Measurements from ENCODE around the gene MSMP. TPM values are rescaled to one million over a fixed set of nuclear protein-coding genes. Genes with fewer than 3 reads are reported as not detected.

MSMP gene
- total RNA-seq, 1 donor from 2014 or later: not detected

DNA sequence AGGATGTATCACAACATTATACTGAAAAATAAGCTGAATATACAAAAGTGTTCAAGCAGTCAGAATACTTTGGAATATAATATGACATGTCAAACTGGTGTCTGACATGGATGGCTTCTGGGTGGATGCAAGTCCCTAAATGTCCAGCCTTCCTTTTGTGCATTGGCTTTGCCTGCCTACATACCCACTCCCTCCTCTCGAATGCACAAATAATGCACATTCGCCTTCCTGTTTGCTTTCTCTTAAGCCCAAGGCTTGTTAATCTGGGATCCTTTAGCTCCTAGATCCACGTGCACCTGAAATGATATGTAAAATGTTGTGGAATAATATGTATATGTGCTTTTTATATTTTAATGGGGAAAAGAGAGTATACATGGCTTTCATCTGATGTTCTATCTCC is 24.4 kb upstream of the MSMP start:
- no peaks in the 10 kb centered on the region for H3K36me3 ChIP-seq (ENCODE audit: control insufficient read depth, insufficient read depth, low read length)
- no peak overlapping the region for H3K4me3 ChIP-seq (ENCODE audit: low read depth, low read length)
- DNase-seq (ENCODE audit: low read depth): no peak
- H3K27me3 ChIP-seq (ENCODE audit: control insufficient read depth, insufficient read depth, low read length): no peaks in the 10 kb centered on the region
- no peak for FAIRE-seq
- TF ChIP-seq, protein P1, sequence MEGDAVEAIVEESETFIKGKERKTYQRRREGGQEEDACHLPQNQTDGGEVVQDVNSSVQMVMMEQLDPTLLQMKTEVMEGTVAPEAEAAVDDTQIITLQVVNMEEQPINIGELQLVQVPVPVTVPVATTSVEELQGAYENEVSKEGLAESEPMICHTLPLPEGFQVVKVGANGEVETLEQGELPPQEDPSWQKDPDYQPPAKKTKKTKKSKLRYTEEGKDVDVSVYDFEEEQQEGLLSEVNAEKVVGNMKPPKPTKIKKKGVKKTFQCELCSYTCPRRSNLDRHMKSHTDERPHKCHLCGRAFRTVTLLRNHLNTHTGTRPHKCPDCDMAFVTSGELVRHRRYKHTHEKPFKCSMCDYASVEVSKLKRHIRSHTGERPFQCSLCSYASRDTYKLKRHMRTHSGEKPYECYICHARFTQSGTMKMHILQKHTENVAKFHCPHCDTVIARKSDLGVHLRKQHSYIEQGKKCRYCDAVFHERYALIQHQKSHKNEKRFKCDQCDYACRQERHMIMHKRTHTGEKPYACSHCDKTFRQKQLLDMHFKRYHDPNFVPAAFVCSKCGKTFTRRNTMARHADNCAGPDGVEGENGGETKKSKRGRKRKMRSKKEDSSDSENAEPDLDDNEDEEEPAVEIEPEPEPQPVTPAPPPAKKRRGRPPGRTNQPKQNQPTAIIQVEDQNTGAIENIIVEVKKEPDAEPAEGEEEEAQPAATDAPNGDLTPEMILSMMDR (IDR thresholded peaks at IDR 0.05; ENCODE audit: insufficient read depth, low read length, severe bottlenecking): no peak

GRCh38 chr9:35776018-35776417 is 21.9 kb upstream of the MSMP start:
- DNase-seq (ENCODE audit: low read depth): no peak
- FAIRE-seq: no peak
- TF ChIP-seq, protein P1 (IDR thresholded peaks at IDR 0.05; ENCODE audit: insufficient read depth, low read length, severe bottlenecking): no peak
- no peak overlapping the region for H3K4me3 ChIP-seq (ENCODE audit: low read depth, low read length)
- no peaks in the 10 kb centered on the region for H3K27me3 ChIP-seq (ENCODE audit: control insufficient read depth, insufficient read depth, low read length)
- no peaks in the 10 kb centered on the region for H3K36me3 ChIP-seq (ENCODE audit: control insufficient read depth, insufficient read depth, low read length)

- TF ChIP-seq, protein P1 (IDR thresholded peaks at IDR 0.05; ENCODE audit: insufficient read depth, low read length, severe bottlenecking): no peak
- no peaks in the 10 kb centered on the region for H3K27me3 ChIP-seq (ENCODE audit: control insufficient read depth, insufficient read depth, low read length)
- no peaks in the 10 kb centered on the region for H3K36me3 ChIP-seq (ENCODE audit: control insufficient read depth, insufficient read depth, low read length)
- FAIRE-seq: no peak
- H3K4me3 ChIP-seq (ENCODE audit: low read depth, low read length): no peak overlapping the region
- no peak for DNase-seq (ENCODE audit: low read depth)
These were observed 21.0 kb upstream of the MSMP start for GRCh38 chr9:35774907-35775635.

DNA sequence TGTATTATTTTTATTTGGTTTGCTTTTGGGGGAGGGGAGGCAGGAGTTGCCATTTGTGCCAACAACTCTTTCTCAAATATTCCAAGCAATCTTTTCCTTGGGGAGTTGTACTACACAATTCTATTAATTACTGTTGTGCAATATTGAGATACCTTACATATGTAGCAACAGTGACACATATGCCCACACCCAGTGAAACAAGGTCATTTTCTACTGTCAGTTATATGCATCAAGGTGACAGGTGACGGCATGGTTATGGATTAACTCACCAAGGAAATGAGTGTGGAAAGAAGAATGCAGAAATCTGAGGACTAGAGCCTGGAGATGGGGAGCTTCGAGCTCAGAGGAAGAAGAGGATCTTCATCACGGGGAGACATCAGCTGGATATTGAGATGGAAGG is 17.9 kb upstream of the MSMP start:
- FAIRE-seq (no peak), DNase-seq (ENCODE audit: low read depth) (peak; percentile 92)
- Histone ChIP-seq H3K27me3 (ENCODE audit: control insufficient read depth, insufficient read depth, low read length) (no peaks in the 10 kb centered on the region), H3K36me3 (ENCODE audit: control insufficient read depth, insufficient read depth, low read length) (no peaks in the 10 kb centered on the region), H3K4me3 (ENCODE audit: low read depth, low read length) (no peak overlapping the region)
- TF ChIP-seq, protein P1 (IDR thresholded peaks at IDR 0.05; ENCODE audit: insufficient read depth, low read length, severe bottlenecking): no peak

GRCh38 chr9:35771534-35771933 is 17.5 kb upstream of the MSMP start:
- TF ChIP-seq, protein P1 (IDR thresholded peaks at IDR 0.05; ENCODE audit: insufficient read depth, low read length, severe bottlenecking): no peak
- Histone ChIP-seq H3K27me3 (ENCODE audit: control insufficient read depth, insufficient read depth, low read length) (no peaks in the 10 kb centered on the region), H3K4me3 (ENCODE audit: low read depth, low read length) (no peak overlapping the region), H3K36me3 (ENCODE audit: control insufficient read depth, insufficient read depth, low read length) (no peaks in the 10 kb centered on the region)
- DNase-seq (ENCODE audit: low read depth) (peak; percentile 36), FAIRE-seq (no peak)

- DNase-seq (ENCODE audit: low read depth) (no peak), FAIRE-seq (no peak)
- no peak overlapping the region for H3K4me3 ChIP-seq (ENCODE audit: low read depth, low read length)
- no peaks in the 10 kb centered on the region for H3K27me3 ChIP-seq (ENCODE audit: control insufficient read depth, insufficient read depth, low read length)
- TF ChIP-seq, protein P1 (IDR thresholded peaks at IDR 0.05; ENCODE audit: insufficient read depth, low read length, severe bottlenecking): no peak
- H3K36me3 ChIP-seq (ENCODE audit: control insufficient read depth, insufficient read depth, low read length): no peaks in the 10 kb centered on the region
These were observed 17.0 kb upstream of the MSMP start for GRCh38 chr9:35771075-35771433.

All from bronchial epithelial cell (primary cell).